ENCODE measurements around the gene NF2.

The NF2 gene

DNA sequence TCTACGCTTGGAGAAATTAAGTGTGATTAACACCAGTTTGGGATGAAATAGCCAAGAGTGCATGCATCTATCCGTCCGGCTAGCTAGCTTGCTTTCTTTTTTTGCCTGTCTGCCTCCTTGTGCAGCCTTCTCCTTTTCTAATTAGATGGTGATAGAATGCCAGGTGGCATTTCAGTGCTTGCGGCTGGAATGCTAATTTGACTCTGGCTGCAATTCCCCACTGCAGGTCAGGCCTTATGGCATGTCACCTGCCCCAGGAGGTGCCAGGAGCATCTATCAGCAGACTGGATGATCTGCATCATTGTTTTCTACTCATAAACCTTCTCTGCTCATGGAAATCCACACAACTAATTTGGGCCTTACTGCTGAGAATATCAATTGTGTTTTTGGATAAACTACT is 65.2 kb downstream of the NF2 start:
- no peak for DNase-seq (ENCODE audit: low spot score)

DNA sequence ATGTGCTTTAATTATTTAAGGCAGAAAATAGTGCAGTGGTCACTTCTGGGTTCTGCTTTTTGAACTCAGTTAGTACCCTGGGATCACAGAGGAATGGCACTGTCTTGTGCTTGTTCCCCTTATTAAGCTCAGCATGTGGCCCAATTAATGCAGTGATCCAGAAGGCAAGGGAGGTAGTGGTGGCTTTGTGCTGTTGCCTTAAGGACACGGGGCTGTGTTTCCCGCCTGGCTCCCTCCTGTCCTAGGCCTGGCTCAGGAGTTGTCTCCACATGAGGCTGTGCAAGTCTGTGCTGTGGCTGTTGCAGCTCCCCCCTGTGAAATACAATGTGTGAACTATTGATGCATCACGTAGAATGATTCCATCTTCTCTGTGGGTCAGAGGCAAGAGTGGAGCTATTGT is 67.2 kb downstream of the NF2 start:
- DNase-seq (ENCODE audit: low spot score), result no peak

- DNase-seq (ENCODE audit: low spot score), result no peak
These were observed 70.1 kb downstream of the NF2 start for GRCh38 chr22:29673361-29674066.

GRCh38 chr22:29674121-29674520 is 70.7 kb downstream of the NF2 start:
- DNase-seq (ENCODE audit: low spot score), result no peak

DNA sequence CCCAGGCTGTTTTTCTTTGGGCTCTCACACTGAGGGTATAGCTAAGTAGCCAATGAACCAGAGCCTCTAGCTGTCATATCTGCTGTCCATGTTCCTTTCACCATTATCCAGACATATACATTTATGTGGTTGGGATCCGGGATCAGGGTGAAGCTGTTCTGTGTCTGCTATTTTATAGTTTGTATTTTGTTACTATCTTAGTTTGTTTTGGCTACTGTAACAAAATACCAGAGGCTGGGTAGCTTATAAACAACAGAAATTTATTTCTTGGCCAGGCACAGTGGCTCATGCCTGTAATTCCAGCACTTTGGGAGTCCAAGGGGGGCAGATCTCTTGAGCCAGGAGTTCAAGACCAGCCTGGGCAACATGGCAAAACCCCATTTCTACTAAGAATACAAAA is 75.9 kb downstream of the NF2 start:
- DNase-seq (ENCODE audit: low spot score), result no peak

DNA sequence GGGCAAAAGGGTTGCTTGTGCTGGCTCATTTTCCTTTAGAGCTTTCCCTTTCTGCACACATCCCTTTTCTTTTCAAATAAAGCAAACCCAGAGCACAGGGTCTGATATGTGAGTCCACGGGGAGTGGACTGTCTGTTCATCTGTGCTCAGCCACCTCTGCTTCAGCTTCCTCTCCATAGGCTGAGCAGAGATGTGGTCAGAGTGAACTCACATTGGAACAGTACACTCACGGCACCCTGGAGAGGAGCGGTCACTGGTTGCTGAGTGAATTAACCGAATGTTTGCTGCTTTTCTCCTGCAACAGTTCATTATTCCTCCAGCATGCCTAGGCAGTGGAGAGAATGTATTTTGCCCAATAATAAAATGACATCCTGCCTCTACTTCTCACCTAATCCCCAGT is 80.1 kb downstream of the NF2 start:
- no peak for DNase-seq (ENCODE audit: low spot score)

DNA sequence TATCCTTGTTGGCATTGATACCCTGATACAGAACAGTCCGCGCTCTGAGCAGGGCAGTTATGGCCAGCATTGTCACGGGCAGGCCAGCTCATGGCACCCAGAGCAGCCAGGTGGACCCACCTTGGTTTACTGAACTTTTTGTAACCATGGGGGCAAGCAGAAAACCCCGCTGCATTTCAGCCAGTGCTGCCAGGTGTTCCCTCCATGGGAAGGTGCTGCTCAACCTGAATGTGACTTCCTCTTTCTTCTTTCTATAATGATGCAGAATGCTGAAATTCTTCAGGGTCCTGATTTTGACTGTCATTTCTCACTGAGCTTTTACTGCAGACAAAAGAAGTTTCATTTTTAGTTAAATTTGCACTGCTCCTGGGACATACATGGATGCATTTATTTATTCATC is 80.8 kb downstream of the NF2 start:
- DNase-seq (ENCODE audit: low spot score), result no peak

- DNase-seq (ENCODE audit: low spot score), result no peak
These were observed 85.9 kb downstream of the NF2 start for GRCh38 chr22:29689206-29689879.

- peak; percentile 74 for DNase-seq (ENCODE audit: low spot score)
These were observed 86.4 kb downstream of the NF2 start for GRCh38 chr22:29689880-29690213.

- DNase-seq (ENCODE audit: low spot score), result no peak
These were observed 87.0 kb downstream of the NF2 start for GRCh38 chr22:29690476-29690875.

DNA sequence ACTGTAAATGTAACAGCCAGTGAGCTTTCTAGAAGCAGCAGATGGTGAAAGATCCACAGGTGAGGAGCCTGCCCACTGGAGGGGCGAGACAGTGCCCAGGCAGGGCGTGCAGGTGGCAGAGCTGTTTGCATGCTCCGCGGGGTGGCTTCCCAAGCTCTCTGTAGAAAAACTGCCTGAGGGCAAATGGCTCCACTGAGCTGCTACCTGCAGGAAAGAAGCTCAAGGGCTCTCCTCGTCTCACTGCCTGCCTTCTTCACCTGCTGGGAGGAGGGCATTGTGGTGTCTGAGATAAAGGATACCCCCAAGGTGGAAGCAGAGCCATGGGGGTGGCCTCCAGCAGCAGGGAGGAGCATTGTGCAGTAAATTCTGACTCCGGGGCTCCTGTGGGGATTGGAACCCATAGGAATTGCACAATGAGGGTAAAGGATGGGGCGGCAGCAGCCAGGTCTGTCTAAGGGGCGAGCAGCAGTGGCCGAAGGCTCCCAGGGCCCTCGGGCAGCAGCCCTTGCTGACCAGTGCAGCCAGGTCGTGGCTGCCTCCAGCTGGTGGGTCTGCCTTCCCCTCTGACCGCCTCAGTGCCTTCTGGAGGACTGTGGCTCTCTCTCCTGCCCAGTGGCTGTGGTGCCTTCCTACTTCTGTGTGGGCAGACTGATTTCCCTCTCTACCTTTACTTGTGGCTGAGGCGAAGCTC is 88.3 kb downstream of the NF2 start:
- no peak for DNase-seq (ENCODE audit: low spot score)

- DNase-seq (ENCODE audit: low spot score), result peak; percentile 43
These were observed 88.9 kb downstream of the NF2 start for GRCh38 chr22:29692327-29692640.

DNA sequence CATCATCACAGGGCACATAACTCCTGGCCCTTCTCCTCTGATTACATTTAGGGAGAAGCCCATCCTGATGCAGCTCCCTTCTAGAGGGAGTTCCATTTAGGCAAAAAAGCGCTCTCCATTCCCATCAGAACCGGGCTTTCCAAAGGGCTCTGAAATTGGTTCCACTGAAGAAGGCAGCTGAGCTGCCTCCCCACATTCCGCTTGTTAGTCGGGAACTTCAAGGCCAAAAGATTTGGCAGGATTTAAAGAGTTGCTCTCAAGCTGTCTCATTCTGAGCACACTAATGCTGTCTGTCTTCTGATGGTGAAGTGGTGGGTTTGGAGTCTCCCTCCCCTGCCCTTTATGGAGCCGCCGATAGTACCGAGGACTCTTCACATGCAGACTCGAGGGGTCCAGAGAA is 89.7 kb downstream of the NF2 start:
- no peak for DNase-seq (ENCODE audit: low spot score)

DNA sequence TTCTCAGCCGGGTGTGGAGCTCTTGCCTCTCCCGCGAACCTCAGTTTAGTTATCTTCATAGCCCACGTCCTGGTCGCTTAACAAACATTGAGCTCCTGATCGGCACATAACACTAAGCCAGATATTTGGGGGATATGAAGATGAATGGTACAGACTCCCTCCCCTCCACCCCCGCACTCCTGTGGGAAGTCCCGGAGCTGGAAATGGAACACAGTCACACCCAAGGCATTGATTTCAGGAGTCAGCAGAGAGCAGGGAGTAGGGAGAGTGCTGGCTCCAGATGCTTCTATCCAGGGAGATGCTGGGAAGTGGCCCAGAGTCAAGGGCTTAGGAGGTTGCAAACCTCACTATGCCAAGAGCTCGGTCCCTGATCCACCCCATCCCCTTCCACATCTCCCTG is 90.2 kb downstream of the NF2 start:
- no peak for DNase-seq (ENCODE audit: low spot score)

DNA sequence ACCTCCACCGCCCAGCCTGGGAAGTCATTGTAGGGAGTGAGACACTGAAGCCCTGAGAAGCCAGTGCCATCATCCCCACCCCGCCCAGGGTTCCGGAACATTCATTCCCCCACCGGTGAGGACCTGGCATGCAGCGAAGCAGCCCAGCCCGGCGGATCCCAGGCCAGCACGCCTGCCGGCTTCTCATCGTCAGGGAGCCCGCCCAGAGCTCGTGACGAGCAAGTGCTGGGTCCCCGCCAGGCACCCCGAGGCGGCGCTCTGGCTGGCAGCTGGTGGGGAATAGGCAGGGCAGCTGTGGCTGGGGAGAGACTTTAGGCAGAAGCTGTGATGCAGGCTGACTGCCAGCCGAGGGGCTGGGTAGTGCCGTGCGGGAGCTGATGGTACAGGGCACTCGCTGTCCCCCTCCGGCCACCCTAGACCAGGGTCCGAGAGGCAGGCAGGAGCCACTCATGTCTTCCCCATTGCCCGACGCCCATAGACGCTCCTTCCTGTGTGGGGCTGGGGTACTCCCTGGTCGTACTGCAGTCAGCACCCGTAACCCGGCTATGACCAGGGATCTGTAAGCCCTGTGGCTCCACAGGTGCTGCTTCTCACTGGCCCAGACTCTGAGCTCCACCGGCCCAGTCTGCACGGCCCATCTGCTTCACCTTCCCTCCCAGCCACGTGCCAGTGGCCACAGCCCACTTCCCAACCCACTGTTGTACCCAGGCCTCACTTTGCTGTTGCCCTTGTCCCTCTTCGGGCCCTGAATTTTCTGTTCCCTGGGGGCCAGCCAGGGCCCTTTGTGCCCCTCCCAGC is 91.9 kb downstream of the NF2 start:
- DNase-seq (ENCODE audit: low spot score), result no peak

DNA sequence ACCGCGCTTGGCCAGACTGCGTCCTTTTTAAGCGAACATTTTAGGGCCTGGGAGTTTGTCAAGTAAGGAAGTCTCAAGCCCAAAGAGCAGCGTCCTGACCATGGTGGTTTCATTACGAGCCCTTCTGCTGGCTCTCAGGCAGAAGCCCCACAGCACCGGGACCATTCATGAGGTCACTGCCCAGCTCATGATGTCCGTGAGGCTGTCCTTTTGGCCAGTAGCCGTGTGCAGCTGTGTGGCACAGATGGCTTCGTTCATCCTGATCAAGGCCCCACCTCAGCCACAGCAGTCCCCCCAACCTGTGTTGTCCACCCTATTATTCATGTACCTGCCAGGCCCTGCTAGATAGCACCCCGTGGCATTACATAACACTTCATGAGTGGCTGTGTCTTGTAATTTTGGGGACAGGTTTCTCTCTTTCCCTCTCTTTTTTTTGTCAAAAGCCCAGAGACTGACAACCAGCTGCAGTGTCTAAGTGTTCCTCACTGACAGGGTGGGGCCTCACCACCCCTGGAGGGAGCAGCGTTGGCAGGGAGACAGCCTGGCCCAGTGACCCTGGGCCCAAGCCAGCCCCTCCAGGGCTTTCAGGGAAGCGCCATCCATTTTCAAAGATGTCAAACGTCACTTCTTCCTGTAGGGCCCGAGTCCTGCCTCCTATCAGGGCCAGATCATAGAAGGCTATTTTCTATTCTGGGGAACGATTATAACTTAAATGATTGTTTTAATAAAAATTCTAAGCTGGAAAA is 94.6 kb downstream of the NF2 start:
- no peak for DNase-seq (ENCODE audit: low spot score)

GRCh38 chr22:29700206-29700899 is 96.9 kb downstream of the NF2 start:
- no peak for DNase-seq (ENCODE audit: low spot score)

DNA sequence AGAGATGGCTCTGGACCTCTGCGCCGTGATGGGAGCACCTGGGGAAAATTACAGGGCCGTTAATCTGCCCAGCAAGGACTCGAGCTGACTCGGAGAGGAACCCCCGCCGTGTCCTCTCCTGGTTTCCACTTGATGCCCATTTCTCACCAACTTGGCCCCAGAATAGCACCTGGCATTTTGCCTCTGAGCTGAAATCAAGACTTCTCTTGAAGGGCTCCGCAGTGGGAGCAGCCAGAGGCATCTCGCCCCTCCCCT is 97.4 kb downstream of the NF2 start:
- DNase-seq (ENCODE audit: low spot score), result no peak

DNA sequence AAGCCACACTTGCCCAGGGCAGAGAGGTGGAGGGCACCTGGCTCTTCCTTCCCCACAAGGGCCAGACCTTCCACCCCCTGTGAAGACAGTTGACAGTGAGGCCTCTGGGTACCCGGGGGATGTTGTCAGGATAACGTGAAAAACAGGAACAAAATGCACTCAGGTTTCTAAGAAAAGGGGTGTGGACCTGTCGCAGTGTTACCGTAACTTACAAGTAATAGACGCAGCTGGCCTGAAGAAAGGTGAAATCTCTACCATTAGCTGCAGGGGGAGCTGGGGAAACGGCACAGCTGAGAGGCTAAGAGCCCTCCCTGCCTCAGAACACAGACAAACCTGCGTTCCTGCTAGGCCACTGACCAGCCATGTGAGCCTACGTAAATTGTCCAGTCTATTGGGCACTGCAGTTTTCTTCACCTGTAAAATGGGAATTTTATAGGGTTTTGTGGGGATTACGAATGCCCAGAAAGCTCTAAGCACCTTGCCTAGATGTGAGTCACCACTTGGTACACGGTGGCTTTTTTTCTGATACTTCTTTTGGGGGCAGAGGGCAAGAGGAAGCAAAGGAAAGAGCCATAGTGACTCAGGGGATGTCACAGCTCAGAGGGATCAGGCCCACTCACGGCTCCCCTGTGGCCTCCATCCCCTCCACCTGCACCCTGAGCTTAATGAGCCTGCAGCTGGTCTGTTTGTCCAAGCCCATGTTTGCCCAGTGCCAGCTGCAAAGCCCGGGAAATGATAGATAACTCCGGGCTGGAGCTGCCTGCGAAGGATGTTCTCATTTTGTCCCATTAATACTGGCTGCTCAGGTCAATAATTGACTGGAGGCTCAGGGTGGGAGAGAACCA is 97.9 kb downstream of the NF2 start:
- DNase-seq (ENCODE audit: low spot score), result peak; percentile 45

GRCh38 chr22:29702000-29702930 is 98.8 kb downstream of the NF2 start:
- peak; percentile 54 for DNase-seq (ENCODE audit: low spot score)
